Measurements from ENCODE around the gene SCMH1. TPM values are rescaled to one million over a fixed set of nuclear protein-coding genes. Genes with fewer than 3 reads are reported as not detected.
"Not testable (repeated sequence)": the region's sequence is repeated elsewhere in the genome, so short reads cannot be mapped to it uniquely, and the experiment has no call there.

SCMH1 gene
- total RNA-seq, 1 experiment from 2014 or later = 28.0 TPM

DNA sequence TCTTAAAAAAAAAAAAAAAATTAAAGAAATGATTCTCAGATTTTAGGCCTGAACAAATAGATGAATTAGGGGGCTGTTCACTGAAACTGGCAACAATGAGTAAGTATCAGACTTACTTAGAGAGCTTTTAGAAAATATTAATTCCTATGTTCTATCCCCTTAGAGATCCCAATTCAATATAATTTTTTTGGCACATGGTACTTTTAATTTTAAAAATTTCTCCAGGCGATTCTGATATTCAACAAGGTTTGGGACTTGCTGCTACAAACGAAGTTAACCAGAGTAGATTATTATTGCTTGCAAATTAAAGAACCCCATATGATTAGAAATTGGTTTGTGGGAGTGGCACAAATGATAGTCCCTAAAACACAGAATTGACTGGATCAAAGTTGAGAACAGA is 11.4 kb downstream of the SCMH1 start:
- ChIA-PET CTCF (no interaction called here), POLR2A (no interaction called here), RAD21 (ENCODE audit: low non-redundant PET in 1 of 2, low total read pairs in 2 of 2, uncharacterized antibody in 2 of 2, unreplicated experiment in 2 of 2) (no interaction called here)
- no peaks in the 10 kb centered on the region for H4K20me1 ChIP-seq (ENCODE audit: insufficient read depth)
- no peak overlapping the region for H3K9ac ChIP-seq (ENCODE audit: low read length)
- no peaks in the 10 kb centered on the region for H3K9me2 ChIP-seq (ENCODE audit: insufficient read depth)
- H3K9me3 ChIP-seq (ENCODE audit: control insufficient read depth in 1 of 2, insufficient read depth in 1 of 2, low read depth in 1 of 2, low read length in 2 of 2) = no peaks in the 10 kb centered on the region
- no TSS peak for BruUV-seq (replicated peaks)
- H3K27me3 ChIP-seq (ENCODE audit: insufficient read depth, low read length) = no peaks in the 10 kb centered on the region
- ATAC-seq (no peak), DNase-seq (ENCODE audit: low read depth, low spot score) (no peak)
- no peaks in the 10 kb centered on the region; a peak in 1 of 4 replicates for H3K36me3 ChIP-seq (ENCODE audit: control insufficient read depth in 1 of 2, insufficient read depth in 2 of 2, low read length in 2 of 2)
- peaks cover 0 to 5% of the 10 kb centered on the region in 2 experiments; a peak in 2 of 4 replicates for H3K4me1 ChIP-seq (ENCODE audit: control insufficient read depth in 1 of 2, insufficient read depth in 2 of 2, low read length in 2 of 2)
- no peak for TF ChIP-seq ZNF274 (IDR thresholded peaks at IDR 0.05; ENCODE audit: low read depth, low read length)
- no peak overlapping the region for H3K4me2 ChIP-seq (ENCODE audit: low read length)
- H3K4me3 ChIP-seq (replicated peaks in 1 of 2; ENCODE audit: low read depth in 1 of 2, low read length in 2 of 2) = no peak overlapping the region
- H2AFZ ChIP-seq (ENCODE audit: low read depth, low read length, poor library complexity, severe bottlenecking) = no peak overlapping the region
- intact Hi-C loops (cut with micrococcal nuclease) = no loop called here
- H3K27ac ChIP-seq (ENCODE audit: low read depth, low read length) = no peak overlapping the region
- H3K79me2 ChIP-seq (ENCODE audit: insufficient read depth, low read length) = peaks cover 47% of the 10 kb centered on the region

GRCh38 chr1:41229219-41229618 is 12.9 kb downstream of the SCMH1 start:
- peaks cover 45% of the 10 kb centered on the region for H3K79me2 ChIP-seq (ENCODE audit: insufficient read depth, low read length)
- H3K9me2 ChIP-seq (ENCODE audit: insufficient read depth); RAD21 ChIA-PET (ENCODE audit: low non-redundant PET in 1 of 2, low total read pairs in 2 of 2, uncharacterized antibody in 2 of 2, unreplicated experiment in 2 of 2); ATAC-seq; H3K4me2 ChIP-seq (ENCODE audit: low read length); H4K20me1 ChIP-seq (ENCODE audit: insufficient read depth); intact Hi-C loops (cut with micrococcal nuclease); H3K4me3 ChIP-seq (replicated peaks in 1 of 2; ENCODE audit: low read depth in 1 of 2, low read length in 2 of 2); H3K36me3 ChIP-seq (ENCODE audit: control insufficient read depth in 1 of 2, insufficient read depth in 2 of 2, low read length in 2 of 2); H2AFZ ChIP-seq (ENCODE audit: low read depth, low read length, poor library complexity, severe bottlenecking); DNase-seq (ENCODE audit: low read depth, low spot score); CTCF ChIA-PET; H3K4me1 ChIP-seq (ENCODE audit: control insufficient read depth in 1 of 2, insufficient read depth in 2 of 2, low read length in 2 of 2); H3K9ac ChIP-seq (ENCODE audit: low read length); BruUV-seq (replicated peaks); H3K9me3 ChIP-seq (ENCODE audit: control insufficient read depth in 1 of 2, insufficient read depth in 1 of 2, low read depth in 1 of 2, low read length in 2 of 2); H3K27me3 ChIP-seq (ENCODE audit: insufficient read depth, low read length); POLR2A ChIA-PET; H3K27ac ChIP-seq (ENCODE audit: low read depth, low read length): not testable (repeated sequence)

GRCh38 chr1:41226815-41227434 is 15.2 kb downstream of the SCMH1 start:
- Histone ChIP-seq H3K36me3 (ENCODE audit: control insufficient read depth in 1 of 2, insufficient read depth in 2 of 2, low read length in 2 of 2) (no peaks in the 10 kb centered on the region), H3K9me3 (ENCODE audit: control insufficient read depth in 1 of 2, insufficient read depth in 1 of 2, low read depth in 1 of 2, low read length in 2 of 2) (no peaks in the 10 kb centered on the region), H3K27ac (ENCODE audit: low read depth, low read length) (no peak overlapping the region), H4K20me1 (ENCODE audit: insufficient read depth) (no peaks in the 10 kb centered on the region), H3K9me2 (ENCODE audit: insufficient read depth) (no peaks in the 10 kb centered on the region), H3K9ac (ENCODE audit: low read length) (no peak overlapping the region), H3K4me3 (replicated peaks in 1 of 2; ENCODE audit: low read depth in 1 of 2, low read length in 2 of 2) (no peak overlapping the region), H2AFZ (ENCODE audit: low read depth, low read length, poor library complexity, severe bottlenecking) (no peak overlapping the region), H3K4me1 (ENCODE audit: control insufficient read depth in 1 of 2, insufficient read depth in 2 of 2, low read length in 2 of 2) (no peaks in the 10 kb centered on the region), H3K79me2 (ENCODE audit: insufficient read depth, low read length) (peaks cover 52% of the 10 kb centered on the region), H3K27me3 (ENCODE audit: insufficient read depth, low read length) (no peaks in the 10 kb centered on the region), H3K4me2 (ENCODE audit: low read length) (no peak overlapping the region)
- intact Hi-C loops (cut with micrococcal nuclease) = no loop called here
- DNase-seq (ENCODE audit: low read depth, low spot score) = no peak
- RAD21 ChIA-PET (ENCODE audit: low non-redundant PET in 1 of 2, low total read pairs in 2 of 2, uncharacterized antibody in 2 of 2, unreplicated experiment in 2 of 2) = no interaction called here
- POLR2A ChIA-PET = no interaction called here
- CTCF ChIA-PET = no interaction called here
- ATAC-seq = no peak
- BruUV-seq (replicated peaks) = no TSS peak
- TF ChIP-seq JUND (IDR thresholded peaks at IDR 0.05) (no peak), SP1 (IDR thresholded peaks at IDR 0.05; ENCODE audit: low read depth) (no peak), POLR2AphosphoS5 (IDR thresholded peaks at IDR 0.05; ENCODE audit: low read depth, low read length) (no peak), MAX (IDR thresholded peaks at IDR 0.05) (no peak), SIN3A (IDR thresholded peaks at IDR 0.05; ENCODE audit: low read depth) (no peak), CBX3 (IDR thresholded peaks at IDR 0.05; ENCODE audit: low read depth) (no peak), REST (IDR thresholded peaks at IDR 0.05; ENCODE audit: low read depth) (no peak)
- TF ChIP-seq, protein P1, sequence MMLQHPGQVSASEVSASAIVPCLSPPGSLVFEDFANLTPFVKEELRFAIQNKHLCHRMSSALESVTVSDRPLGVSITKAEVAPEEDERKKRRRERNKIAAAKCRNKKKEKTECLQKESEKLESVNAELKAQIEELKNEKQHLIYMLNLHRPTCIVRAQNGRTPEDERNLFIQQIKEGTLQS (IDR thresholded peaks at IDR 0.05) = no peak
